HG02885 (cell line): ENCODE results near the gene TLN1.

ENCODE experiments used
- ATAC-seq: cut with Tn5 transposase; IDR thresholded peaks from one replicate; pipeline ENCODE4 v1.9.1; 2021; ENCODE audit warnings: mild to moderate bottlenecking; ENCODE audit not compliant: unreplicated experiment, poor library complexity

TLN1 gene

DNA sequence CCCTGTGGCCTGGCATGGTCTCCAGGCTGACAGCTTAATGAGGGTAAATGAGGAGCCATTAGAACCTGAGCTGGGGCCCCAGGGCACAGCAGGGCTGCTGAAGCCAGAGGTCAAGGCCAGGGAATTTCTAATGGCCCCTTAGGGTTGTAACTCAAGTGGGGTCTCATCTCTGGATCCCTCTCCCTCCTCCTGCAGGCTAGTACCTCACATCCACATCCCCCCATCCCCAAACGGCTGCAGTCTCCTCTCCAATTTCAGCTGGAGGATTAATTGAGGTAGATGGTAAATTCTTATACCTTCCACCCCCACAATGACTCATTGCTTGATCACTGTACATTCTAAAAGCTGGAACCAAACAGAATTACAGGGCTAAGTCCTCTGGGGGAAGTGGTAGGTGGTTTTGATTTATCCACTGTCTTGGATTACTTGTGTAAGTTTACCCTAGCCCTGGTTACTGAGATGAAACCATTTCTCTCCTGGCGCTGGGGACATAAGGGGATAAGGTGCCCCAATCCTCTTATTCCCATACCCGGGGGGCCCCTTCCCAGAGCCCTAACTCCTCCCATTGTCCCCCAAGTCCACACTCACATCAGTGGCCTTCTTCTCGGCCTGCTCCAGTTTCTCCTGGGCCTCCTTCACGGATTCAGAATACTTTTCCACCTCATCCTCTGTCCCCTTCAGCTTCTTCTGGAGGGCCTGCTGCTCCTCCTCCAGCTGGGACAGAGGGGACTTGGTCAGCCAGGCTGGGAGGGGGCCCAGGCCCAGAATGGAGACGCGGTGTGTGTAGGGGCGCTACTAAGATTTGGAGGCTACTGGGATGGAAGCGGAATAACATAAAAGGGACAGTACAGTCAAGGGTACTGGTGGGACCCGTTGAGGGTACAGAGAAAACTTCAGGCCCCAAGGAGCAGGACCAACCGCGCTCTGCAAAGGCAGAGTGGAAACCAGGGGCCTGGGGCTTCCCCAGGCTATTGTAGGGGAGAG lies 43.1 kb downstream of the TLN1 start:
- no peak for ATAC-seq

DNA sequence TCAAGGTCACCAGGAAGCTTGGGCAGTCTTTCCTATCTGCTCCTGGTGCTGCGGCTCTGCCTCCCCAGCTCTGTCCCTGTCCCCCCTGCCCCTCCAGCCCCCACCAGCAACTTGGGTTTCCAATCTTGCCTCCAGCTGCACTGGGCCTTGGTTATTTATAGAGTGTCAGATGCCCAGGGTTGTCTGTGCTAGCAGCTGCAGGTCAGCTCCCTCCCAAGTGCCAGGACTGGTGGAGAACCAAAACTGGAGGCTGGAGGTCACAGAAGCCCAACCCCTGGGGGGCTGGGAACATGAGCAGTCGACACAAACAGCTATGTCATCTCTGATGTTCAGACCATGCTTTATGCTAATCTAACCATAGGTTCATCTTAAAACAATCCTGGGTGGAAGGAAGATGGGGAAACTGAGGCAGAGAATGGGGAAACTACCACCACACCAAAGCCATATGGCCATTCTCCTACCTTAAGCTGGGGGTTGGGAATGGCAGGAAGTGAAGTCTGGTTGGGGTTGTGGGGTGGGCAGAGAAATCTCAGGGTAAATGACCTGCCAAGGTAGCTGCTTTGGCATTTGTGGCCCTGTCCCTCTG lies 43.9 kb downstream of the TLN1 start:
- no peak for ATAC-seq

DNA sequence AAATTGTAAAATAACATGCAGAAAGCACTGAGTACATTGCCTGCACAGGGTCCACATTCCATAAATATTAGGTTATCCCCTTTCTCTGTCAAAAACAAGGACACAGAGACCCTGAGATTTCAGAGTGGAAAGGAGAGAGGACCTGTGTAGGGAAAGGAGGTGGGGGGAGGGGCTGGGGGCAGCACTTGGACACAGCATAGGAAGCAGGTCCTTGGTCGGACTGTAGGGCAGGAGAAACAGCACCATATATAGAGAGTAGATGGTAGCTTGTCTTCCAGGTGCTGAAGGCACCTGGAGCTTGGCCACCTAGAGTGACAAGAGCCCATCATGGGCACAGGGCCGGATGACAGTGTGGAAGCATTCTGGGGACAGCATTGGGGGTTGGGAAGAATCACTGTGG lies 44.7 kb downstream of the TLN1 start:
- no peak for ATAC-seq

DNA sequence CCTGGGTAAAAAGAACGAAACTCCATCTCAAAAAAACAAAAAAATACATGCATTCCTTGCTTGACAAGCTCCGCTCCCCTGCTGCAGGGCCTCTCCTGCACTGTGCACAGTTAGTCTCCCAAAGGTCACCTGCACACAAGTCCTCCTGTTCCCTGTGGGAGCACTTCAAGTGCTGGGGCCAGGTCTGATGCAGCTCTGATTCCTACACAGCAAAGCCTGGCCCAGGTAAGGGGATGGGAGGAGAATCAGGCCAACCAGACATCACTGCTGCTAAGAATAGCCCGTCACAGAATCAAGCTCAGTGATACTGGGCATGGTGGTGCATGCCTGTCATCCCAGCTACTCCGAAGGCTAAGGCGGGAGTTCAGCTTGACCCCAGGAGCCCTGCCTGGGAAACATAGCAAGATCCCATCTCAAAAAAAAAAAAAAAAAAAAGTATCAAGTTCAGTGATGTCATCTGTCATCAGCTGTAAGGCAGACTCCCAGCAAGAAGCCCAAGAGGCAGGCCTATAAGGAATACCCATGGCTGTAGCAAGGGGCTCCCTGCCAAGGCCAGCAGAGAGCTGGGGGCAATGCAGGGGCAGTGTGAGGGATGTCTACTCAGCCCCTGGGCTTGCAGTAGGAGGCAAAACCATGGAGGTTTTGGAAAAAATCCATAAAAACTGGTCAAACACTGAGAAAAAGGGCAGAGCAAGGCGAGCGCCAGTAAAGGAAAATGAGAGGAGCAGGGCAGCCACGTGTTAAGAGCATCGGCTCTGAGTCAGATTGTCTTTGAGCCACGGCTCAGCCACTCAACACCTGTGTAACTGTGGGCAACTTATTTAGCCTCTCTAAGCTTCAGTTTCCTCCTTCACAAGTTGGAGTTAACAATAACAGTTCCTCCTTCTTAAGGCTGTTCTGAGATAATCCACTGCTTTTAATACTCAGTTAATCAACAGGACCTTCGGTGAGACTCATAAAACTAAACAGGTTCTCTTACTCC lies 45.5 kb downstream of the TLN1 start:
- ATAC-seq: no peak

DNA sequence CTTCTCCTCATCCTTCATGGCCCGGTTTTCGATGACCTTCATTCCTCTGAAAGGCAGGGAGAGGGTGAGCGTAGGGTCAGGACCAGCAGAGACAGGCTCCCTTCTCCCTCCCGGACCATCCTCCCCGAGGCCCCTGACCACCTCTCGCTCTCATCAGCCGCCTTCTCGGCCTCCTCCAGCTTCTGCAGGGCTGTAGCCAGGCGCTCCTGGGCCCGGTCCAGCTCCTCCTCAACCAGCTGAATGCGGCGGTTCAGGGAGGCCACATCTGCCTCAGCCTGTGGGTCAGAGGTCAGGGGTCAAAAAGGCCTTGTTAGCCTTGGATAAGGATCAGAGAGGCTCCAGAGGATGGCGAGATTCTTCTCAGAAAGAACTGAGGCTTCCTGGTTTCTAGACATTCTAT lies 46.5 kb downstream of the TLN1 start:
- ATAC-seq: no peak

DNA sequence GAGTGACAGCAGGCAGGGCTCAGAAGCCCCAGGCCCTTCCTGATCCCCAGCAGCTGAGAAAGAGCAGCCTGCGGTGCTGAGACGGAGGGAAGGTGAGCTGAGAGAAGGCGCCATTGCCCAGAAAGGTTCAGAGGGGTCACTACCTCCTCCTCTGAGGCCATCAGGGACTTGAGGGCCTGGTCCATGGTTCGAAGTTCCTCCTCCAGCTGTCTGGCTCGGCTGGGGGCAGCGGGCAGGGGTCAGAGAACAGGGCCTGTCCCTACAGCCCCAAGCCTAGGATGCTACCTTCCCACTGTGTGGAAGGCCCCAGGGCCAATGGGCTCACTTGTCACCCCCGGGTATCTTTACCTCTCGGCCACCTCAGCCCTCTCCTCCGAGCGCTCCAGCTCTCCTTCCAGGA lies 47.1 kb downstream of the TLN1 start:
- ATAC-seq: no peak

DNA sequence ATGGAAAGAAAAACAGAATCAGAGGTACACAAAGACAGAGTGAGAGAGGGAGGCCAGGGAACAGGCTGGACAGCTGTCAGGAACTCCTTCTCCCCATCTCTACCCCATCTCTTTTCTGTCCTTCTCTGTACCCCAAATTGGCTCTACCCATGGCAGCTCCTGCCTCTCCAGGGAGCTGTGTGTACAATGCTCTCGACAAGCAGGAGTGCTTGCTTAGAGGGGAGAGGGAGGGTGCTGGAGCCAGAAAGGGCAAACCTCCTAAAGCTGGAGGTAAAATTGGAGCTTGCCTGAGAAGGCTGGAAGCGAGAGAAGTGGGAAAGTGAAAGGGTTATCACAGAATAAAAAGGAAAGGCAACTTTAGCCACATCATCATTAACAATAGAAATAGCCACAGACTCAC lies 48.7 kb downstream of the TLN1 start:
- ATAC-seq: no peak

DNA sequence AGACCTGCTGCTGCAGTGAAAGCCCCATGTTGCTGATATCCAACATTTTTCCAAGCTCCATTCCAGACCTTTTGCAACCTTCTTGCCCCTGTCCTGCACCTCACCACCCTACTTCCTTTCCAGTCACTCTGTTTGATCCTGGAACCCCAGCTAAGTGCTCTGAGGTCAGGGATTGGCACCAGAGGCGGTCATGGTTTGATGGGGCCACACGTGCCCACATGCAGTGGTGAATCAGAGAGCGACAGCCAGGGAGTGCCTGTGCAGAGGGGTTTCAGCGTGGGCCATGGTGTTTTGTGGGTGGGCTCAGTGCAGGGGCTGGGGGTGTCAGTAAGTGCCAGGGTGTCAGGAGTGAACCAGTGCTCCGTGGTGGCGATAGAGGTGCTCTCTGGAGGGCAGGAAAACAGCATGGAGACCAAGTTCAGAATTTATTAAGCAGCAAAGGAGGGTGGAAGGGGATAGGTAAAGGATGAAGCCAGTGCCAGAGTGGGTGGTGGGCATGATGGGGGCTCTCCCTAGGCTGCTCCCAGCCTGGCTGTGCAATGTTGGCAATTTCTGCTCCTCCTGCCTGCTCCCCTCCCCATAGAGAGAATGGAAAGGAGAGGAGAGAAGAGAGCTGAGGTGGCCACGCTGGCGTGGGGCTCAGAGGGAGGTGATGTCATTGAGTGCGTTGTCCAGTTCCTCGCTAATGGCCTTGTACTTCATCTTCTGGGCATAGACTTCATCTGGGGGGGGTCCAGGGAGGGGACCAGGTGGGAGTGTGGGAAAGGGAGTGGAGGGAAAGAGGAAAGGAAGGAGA lies 49.3 kb downstream of the TLN1 start:
- no peak for ATAC-seq

DNA sequence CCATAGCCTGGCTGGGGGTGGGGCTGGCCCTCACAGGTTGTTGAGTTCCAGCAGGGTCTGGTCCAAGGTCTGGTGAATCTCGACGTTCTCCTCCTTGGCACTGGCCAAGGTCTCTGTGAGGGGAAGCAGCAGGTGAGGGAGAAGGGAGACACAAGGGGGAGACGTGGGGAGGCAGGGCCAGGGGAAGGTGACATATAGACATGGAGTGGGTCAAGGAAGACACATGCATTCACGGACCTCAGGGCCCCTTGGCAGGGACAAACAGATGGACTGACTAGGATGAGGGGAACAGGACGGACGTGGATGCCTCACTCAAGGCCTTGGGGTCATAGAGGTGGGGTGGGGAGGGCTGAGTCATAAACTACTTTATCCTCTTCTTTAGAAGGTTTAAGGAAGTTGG lies 49.9 kb downstream of the TLN1 start:
- no peak for ATAC-seq

DNA sequence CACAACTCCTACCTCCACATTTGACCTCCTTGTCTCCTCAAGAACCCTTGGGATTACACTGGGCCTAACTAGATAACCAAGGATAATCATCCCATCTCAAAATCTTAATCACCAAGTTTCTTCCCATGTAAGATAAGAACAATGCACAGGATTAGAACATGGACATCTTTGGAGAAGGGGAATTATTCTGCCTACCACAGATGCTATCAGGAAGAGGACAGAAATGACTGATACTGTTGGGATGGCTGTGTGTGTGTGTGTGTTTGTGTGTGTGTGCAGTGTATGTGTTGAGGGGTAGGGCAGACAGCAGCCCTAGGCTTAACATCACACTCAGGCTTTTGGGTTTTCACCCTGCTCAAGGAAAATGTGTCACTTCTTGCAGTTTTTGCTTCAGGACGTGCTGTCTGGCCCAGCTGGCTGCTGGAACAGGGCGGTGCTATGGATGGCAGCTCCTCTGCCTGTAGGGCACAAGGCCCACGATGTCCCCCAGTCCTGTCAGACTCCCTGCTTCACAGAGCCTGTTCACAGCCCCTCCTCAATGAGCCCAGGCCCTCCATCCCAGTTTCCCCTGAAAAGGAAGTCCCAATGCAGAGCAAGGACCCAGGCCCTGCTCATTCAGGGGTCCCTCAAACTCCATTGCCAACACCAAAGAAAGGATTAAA lies 50.5 kb downstream of the TLN1 start:
- ATAC-seq: no peak

DNA sequence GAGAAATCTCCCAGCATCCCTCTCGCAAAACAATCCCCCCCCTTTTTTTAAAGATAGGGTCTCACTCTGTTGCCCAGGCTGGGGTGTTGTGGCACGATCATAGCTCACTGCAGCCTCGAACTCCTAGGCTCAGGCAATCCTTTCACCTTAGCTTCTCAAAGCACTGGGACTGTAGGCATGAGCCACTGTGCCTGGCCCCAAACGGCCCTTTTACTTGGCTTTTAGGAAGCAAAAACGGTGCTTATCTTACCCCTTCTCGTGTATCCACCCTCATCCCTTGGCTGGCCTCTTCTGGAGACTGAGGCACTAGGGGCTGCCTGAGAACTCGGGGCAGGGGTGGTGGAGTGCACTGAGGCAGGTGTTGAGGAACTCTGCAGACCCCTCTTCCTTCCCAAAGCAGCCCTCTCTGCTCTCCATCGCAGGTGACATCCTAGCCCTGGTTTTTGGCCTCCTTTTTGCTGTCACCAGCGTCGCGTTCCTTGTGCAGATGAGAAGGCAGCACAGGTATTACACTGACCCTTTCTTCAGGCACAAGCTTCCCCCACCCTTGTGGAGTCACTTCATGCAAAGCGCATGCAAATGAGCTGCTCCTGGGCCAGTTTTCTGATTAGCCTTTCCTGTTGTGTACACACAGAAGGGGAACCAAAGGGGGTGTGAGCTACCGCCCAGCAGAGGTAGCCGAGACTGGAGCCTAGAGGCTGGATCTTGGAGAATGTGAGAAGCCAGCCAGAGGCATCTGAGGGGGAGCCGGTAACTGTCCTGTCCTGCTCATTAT lies 51.5 kb downstream of the TLN1 start:
- peak; percentile 66 for ATAC-seq

DNA sequence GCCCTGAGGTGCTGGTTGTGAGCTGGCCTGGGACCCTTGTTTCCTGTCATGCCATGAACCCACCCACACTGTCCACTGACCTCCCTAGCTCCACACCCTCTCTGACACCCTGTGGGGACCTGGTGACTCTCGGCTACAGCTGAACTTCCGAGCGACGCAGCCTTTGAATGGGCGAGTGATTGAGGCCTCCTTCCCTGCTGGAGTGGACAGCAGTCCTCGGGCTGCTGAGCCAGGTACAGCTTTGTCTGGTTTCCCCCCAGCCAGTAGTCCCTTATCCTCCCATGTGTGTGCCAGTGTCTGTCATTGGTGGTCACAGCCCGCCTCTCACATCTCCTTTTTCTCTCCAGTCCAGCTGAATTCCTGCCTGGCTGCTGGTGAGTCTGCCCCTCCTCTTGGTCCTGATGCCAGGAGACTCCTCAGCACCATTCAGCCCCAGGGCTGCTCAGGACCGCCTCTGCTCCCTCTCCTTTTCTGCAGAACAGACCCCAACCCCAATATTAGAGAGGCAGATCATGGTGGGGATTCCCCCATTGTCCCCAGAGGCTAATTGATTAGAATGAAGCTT lies 52.1 kb downstream of the TLN1 start:
- ATAC-seq: no peak

DNA sequence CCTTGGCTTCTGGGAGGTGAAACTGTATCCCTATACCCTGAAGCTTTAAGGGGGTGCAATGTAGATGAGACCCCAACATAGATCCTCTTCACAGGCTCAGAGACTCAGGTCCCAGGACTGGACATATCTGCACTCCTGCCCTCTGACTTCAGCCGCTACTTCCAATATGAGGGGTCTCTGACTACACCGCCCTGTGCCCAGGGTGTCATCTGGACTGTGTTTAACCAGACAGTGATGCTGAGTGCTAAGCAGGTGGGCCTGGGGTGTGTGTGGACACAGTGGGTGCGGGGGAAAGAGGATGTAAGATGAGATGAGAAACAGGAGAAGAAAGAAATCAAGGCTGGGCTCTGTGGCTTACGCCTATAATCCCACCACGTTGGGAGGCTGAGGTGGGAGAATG lies 52.9 kb downstream of the TLN1 start:
- ATAC-seq: no peak

DNA sequence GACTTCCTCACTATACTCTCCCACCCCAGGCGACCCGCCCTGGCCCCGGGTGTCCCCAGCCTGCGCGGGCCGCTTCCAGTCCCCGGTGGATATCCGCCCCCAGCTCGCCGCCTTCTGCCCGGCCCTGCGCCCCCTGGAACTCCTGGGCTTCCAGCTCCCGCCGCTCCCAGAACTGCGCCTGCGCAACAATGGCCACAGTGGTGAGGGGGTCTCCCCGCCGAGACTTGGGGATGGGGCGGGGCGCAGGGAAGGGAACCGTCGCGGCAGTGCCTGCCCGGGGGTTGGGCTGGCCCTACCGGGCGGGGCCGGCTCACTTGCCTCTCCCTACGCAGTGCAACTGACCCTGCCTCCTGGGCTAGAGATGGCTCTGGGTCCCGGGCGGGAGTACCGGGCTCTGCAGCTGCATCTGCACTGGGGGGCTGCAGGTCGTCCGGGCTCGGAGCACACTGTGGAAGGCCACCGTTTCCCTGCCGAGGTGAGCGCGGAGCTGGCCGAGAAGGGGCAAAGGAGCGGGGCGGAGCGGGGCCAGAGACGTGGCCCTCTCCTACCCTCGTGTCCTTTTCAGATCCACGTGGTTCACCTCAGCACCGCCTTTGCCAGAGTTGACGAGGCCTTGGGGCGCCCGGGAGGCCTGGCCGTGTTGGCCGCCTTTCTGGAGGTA lies 56.1 kb downstream of the TLN1 start:
- ATAC-seq: no peak

DNA sequence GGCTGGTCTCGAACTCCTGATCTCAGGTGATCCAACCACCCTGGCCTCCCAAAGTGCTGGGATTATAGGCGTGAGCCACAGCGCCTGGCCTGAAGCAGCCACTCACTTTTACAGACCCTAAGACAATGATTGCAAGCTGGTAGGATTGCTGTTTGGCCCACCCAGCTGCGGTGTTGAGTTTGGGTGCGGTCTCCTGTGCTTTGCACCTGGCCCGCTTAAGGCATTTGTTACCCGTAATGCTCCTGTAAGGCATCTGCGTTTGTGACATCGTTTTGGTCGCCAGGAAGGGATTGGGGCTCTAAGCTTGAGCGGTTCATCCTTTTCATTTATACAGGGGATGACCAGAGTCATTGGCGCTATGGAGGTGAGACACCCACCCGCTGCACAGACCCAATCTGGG lies 56.8 kb downstream of the TLN1 start:
- ATAC-seq: no peak

DNA sequence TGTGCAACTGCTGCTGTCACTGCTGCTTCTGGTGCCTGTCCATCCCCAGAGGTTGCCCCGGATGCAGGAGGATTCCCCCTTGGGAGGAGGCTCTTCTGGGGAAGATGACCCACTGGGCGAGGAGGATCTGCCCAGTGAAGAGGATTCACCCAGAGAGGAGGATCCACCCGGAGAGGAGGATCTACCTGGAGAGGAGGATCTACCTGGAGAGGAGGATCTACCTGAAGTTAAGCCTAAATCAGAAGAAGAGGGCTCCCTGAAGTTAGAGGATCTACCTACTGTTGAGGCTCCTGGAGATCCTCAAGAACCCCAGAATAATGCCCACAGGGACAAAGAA lies 58.0 kb downstream of the TLN1 start:
- no peak for ATAC-seq

DNA sequence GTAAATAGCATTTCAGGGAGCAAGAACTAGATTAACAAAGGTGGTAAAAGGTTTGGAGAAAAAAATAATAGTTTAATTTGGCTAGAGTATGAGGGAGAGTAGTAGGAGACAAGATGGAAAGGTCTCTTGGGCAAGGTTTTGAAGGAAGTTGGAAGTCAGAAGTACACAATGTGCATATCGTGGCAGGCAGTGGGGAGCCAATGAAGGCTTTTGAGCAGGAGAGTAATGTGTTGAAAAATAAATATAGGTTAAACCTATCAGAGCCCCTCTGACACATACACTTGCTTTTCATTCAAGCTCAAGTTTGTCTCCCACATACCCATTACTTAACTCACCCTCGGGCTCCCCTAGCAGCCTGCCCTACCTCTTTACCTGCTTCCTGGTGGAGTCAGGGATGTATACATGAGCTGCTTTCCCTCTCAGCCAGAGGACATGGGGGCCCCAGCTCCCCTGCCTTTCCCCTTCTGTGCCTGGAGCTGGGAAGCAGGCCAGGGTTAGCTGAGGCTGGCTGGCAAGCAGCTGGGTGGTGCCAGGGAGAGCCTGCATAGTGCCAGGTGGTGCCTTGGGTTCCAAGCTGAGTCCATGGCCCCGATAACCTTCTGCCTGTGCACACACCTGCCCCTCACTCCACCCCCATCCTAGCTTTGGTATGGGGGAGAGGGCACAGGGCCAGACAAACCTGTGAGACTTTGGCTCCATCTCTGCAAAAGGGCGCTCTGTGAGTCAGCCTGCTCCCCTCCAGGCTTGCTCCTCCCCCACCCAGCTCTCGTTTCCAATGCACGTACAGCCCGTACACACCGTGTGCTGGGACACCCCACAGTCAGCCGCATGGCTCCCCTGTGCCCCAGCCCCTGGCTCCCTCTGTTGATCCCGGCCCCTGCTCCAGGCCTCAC lies 58.6 kb downstream of the TLN1 start, which contains the start of gene CA9:
TSS of gene CA9 (plus strand) at position 797 of the 893 bp plus-strand sequence. CDS start at position 829, 32 bp downstream.
- ATAC-seq: no peak
